ENCODE results near the gene EXTL1. TPM values are rescaled to one million over a fixed set of nuclear protein-coding genes. Genes with fewer than 3 reads are reported as not detected.

The EXTL1 gene
- total and polyA plus RNA-seq, 2 donors: 0.09 to 0.14 TPM

DNA sequence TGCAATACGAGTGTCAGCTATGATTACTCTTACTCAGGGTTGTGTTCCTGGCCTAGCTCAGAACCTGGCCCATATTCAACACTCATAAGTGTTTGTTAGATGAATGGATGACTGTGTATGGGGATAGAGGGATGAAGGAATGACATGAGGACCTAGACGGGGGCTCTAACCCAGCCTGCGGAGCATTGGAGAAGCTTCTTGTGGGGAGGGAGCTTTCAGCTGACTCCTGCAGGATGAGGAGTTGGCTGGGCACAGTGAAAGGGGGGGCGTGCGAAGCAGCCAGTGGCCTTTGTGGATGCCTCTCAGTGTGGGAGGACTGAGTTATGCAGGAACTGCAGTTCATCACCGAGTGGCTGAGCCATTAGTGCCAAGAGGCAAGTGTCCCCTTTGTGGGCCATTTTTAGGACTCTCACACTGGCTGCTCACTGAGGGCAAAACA lies 1.2 kb upstream of the EXTL1 start:
- H3K4me3 ChIP-seq (ENCODE audit: low read length in 2 of 2): no peak overlapping the region
- no peak for DNase-seq (ENCODE audit: low read depth in 6 of 9, low spot score in 9 of 9)
- H3K9me3 ChIP-seq (ENCODE audit: control insufficient read depth in 2 of 2, insufficient read depth in 1 of 2, low read length in 1 of 2): no peaks in the 10 kb centered on the region
- H3K36me3 ChIP-seq (ENCODE audit: control insufficient read depth in 2 of 2, insufficient read depth in 2 of 2, low read length in 1 of 2): no peaks in the 10 kb centered on the region
- no peak overlapping the region for H3K27ac ChIP-seq (ENCODE audit: low read depth in 1 of 2, low read length in 1 of 2)
- H3K4me1 ChIP-seq (ENCODE audit: control insufficient read depth in 2 of 2, insufficient read depth in 2 of 2, low read length in 2 of 2): peaks cover 23 to 77% of the 10 kb centered on the region in 2 donors
- H3K27me3 ChIP-seq (ENCODE audit: control insufficient read depth in 2 of 2, insufficient read depth in 1 of 2, low read length in 1 of 2): no peaks in the 10 kb centered on the region
- 96% methylated on average over 6 of the region's 6 CpGs for WGBS

DNA sequence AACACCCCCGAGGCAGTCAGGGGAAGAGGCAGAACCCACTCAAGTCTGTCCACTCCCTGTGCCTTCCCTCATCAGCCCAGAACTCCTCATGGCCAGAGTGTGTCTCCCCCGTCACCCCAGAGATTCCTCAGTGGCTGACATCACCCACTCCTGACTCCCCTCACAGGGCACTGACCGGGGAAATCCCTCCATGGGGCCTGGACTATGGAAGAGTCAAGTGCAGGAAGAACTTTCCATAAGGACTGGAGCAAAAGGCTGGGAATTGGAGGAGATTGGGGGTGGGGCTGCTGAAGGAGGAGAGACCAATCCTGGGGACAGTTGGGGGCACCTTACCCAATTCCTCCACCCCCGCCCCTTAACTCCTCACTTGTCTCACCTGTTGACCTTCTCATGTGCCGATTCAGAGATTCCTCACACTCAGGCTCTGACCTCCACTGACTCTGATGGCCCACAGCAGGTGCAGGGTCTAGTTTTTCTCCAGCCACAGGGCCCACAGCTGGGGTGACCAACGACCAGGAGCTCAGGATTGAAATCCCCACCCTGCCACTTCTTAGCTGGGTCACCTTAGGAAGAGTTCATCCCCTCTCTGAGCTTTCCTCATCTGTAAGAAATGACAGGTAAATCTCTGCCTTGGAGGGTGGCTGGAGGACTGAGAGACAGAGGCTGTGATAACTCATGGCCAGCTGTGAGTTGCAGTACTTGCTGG lies 481 bp upstream of the EXTL1 start:
- Histone ChIP-seq H3K4me3 (ENCODE audit: low read length in 2 of 2) (no peak overlapping the region), H3K27ac (ENCODE audit: low read depth in 1 of 2, low read length in 1 of 2) (no peak overlapping the region), H3K36me3 (ENCODE audit: control insufficient read depth in 2 of 2, insufficient read depth in 2 of 2, low read length in 1 of 2) (no peaks in the 10 kb centered on the region), H3K27me3 (ENCODE audit: control insufficient read depth in 2 of 2, insufficient read depth in 1 of 2, low read length in 1 of 2) (no peaks in the 10 kb centered on the region), H3K9me3 (ENCODE audit: control insufficient read depth in 2 of 2, insufficient read depth in 1 of 2, low read length in 1 of 2) (no peaks in the 10 kb centered on the region), H3K4me1 (ENCODE audit: control insufficient read depth in 2 of 2, insufficient read depth in 2 of 2, low read length in 2 of 2) (peaks cover 23 to 69% of the 10 kb centered on the region in 2 donors)
- WGBS: 96% methylated on average over 6 of the region's 6 CpGs
- DNase-seq (ENCODE audit: low read depth in 6 of 9, low spot score in 9 of 9): no peak

DNA sequence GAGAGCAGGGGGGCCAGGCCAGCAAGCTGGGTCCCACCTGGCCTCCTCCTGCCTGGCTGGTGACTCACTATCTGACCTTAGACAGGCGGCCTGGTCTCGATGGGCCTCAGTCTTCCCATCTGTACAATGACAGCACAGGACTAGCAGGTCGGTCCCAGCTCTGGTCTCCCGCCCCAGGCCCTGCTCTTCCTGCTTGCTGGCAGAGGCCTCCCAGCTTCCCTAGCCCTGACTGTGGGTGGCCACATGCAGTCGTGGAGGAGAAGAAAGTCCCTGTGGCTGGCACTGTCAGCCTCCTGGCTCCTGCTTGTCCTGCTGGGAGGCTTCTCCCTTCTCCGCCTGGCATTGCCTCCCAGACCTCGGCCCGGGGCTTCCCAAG lies 817 bp downstream of the EXTL1 start:
- WGBS: 91% methylated on average over 8 of the region's 8 CpGs
- Histone ChIP-seq H3K9me3 (ENCODE audit: control insufficient read depth in 2 of 2, insufficient read depth in 1 of 2, low read length in 1 of 2) (no peaks in the 10 kb centered on the region), H3K27ac (ENCODE audit: low read depth in 1 of 2, low read length in 1 of 2) (no peak overlapping the region), H3K4me3 (ENCODE audit: low read length in 2 of 2) (no peak overlapping the region), H3K36me3 (ENCODE audit: control insufficient read depth in 2 of 2, insufficient read depth in 2 of 2, low read length in 1 of 2) (no peaks in the 10 kb centered on the region), H3K4me1 (ENCODE audit: control insufficient read depth in 2 of 2, insufficient read depth in 2 of 2, low read length in 2 of 2) (peaks cover 11 to 63% of the 10 kb centered on the region in 2 donors), H3K27me3 (ENCODE audit: control insufficient read depth in 2 of 2, insufficient read depth in 1 of 2, low read length in 1 of 2) (no peaks in the 10 kb centered on the region)
- no peak for DNase-seq (ENCODE audit: low read depth in 6 of 9, low spot score in 9 of 9)

DNA sequence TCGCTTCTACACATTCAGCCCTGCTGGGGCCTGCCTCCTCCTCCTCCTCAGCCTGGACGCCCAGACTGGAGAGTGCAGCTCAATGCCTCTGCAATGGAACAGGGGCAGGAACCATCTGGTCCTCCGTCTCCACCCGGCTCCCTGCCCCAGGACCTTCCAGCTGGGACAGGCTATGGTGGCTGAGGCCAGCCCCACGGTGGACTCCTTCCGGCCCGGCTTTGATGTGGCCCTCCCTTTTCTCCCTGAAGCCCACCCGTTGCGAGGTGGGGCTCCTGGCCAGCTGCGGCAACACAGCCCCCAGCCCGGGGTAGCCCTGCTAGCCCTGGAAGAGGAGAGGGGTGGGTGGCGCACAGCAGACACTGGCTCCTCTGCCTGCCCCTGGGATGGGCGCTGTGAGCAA lies 1.4 kb downstream of the EXTL1 start:
- H3K9me3 ChIP-seq (ENCODE audit: control insufficient read depth in 2 of 2, insufficient read depth in 1 of 2, low read length in 1 of 2): no peaks in the 10 kb centered on the region
- 97% methylated on average over 13 of the region's 13 CpGs for WGBS
- no peak overlapping the region for H3K4me3 ChIP-seq (ENCODE audit: low read length in 2 of 2)
- no peak overlapping the region for H3K27ac ChIP-seq (ENCODE audit: low read depth in 1 of 2, low read length in 1 of 2)
- H3K36me3 ChIP-seq (ENCODE audit: control insufficient read depth in 2 of 2, insufficient read depth in 2 of 2, low read length in 1 of 2): no peaks in the 10 kb centered on the region
- peaks cover 5 to 63% of the 10 kb centered on the region in 2 donors for H3K4me1 ChIP-seq (ENCODE audit: control insufficient read depth in 2 of 2, insufficient read depth in 2 of 2, low read length in 2 of 2)
- no peak for DNase-seq (ENCODE audit: low read depth in 6 of 9, low spot score in 9 of 9)
- H3K27me3 ChIP-seq (ENCODE audit: control insufficient read depth in 2 of 2, insufficient read depth in 1 of 2, low read length in 1 of 2): no peaks in the 10 kb centered on the region

DNA sequence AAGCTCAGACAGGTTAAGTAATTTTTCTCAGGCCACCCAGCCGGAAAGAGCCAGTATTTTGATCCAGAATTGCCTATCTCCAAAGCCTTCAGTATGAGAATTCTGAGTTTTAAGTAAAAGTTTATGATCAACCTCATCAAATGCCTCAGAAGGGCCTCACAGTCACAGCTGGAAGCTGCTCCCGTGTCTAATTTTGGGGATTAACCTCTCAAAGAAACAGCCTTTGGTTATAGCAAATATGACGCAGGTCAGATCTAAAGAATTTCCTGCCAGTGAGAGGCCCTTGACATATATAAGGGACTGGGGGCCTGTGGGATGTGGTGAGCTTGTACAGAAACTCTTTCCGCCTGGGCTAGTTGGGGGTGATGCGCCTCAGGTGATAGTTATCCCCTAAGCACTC lies 2.3 kb downstream of the EXTL1 start:
- H3K9me3 ChIP-seq (ENCODE audit: control insufficient read depth in 2 of 2, insufficient read depth in 1 of 2, low read length in 1 of 2): no peaks in the 10 kb centered on the region
- H3K27me3 ChIP-seq (ENCODE audit: control insufficient read depth in 2 of 2, insufficient read depth in 1 of 2, low read length in 1 of 2): no peaks in the 10 kb centered on the region
- 95% methylated on average over 5 of the region's 5 CpGs for WGBS
- H3K4me1 ChIP-seq (ENCODE audit: control insufficient read depth in 2 of 2, insufficient read depth in 2 of 2, low read length in 2 of 2): peaks cover 4 to 60% of the 10 kb centered on the region in 2 donors
- no peak overlapping the region for H3K27ac ChIP-seq (ENCODE audit: low read depth in 1 of 2, low read length in 1 of 2)
- no peak for DNase-seq (ENCODE audit: low read depth in 6 of 9, low spot score in 9 of 9)
- H3K4me3 ChIP-seq (ENCODE audit: low read length in 2 of 2): no peak overlapping the region
- H3K36me3 ChIP-seq (ENCODE audit: control insufficient read depth in 2 of 2, insufficient read depth in 2 of 2, low read length in 1 of 2): no peaks in the 10 kb centered on the region

DNA sequence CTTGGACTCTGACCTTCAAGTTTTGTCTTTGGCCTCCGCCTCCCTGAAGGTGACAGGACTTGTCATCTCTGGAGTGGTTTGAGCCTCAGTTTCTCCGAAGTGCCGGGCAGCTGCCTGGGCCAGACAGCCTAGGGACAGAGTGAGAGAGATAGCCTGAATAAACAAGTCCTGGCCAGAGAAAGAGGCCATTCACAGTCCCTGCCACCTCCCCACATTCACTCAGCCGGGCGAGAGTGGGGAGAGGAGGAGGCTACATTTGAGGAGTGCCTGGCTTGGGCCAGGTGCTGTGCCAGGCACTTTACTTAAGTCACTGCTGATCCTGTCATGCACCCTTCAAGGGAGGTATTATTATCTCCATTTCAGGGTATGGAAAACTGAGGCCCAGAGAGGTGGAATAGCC lies 3.5 kb downstream of the EXTL1 start:
- H3K27ac ChIP-seq (ENCODE audit: low read depth in 1 of 2, low read length in 1 of 2): no peak overlapping the region
- 98% methylated on average over 5 of the region's 5 CpGs for WGBS
- DNase-seq (ENCODE audit: low read depth in 6 of 9, low spot score in 9 of 9): no peak
- H3K36me3 ChIP-seq (ENCODE audit: control insufficient read depth in 2 of 2, insufficient read depth in 2 of 2, low read length in 1 of 2): no peaks in the 10 kb centered on the region
- no peak overlapping the region for H3K4me3 ChIP-seq (ENCODE audit: low read length in 2 of 2)
- no peaks in the 10 kb centered on the region for H3K9me3 ChIP-seq (ENCODE audit: control insufficient read depth in 2 of 2, insufficient read depth in 1 of 2, low read length in 1 of 2)
- no peaks in the 10 kb centered on the region for H3K27me3 ChIP-seq (ENCODE audit: control insufficient read depth in 2 of 2, insufficient read depth in 1 of 2, low read length in 1 of 2)
- peaks cover under 1 to 53% of the 10 kb centered on the region in 2 donors for H3K4me1 ChIP-seq (ENCODE audit: control insufficient read depth in 2 of 2, insufficient read depth in 2 of 2, low read length in 2 of 2)

DNA sequence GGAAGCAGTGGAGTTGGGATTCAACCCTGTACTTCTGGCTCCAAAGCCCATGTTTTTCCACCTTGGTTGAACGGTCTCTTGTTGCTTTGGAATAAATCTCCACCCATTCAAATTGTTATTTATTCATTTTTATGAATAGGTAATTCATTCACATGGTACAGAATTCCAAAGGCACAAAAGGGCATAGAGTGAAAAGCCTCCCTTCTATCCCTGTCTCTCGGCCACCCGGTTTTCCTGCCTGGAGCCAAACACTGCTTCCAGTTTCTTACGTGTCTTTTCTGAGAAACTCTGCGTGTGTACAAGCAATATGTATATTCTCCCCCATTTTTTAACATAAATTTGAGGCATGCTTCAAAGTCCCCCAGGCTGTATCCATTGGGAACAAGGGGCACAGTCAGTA lies 3.9 kb downstream of the EXTL1 start:
- Histone ChIP-seq H3K27me3 (ENCODE audit: control insufficient read depth in 2 of 2, insufficient read depth in 1 of 2, low read length in 1 of 2) (no peaks in the 10 kb centered on the region), H3K4me1 (ENCODE audit: control insufficient read depth in 2 of 2, insufficient read depth in 2 of 2, low read length in 2 of 2) (peaks cover 0 to 48% of the 10 kb centered on the region in 2 donors), H3K36me3 (ENCODE audit: control insufficient read depth in 2 of 2, insufficient read depth in 2 of 2, low read length in 1 of 2) (no peaks in the 10 kb centered on the region), H3K4me3 (ENCODE audit: low read length in 2 of 2) (no peak overlapping the region), H3K9me3 (ENCODE audit: control insufficient read depth in 2 of 2, insufficient read depth in 1 of 2, low read length in 1 of 2) (no peaks in the 10 kb centered on the region), H3K27ac (ENCODE audit: low read depth in 1 of 2, low read length in 1 of 2) (no peak overlapping the region)
- WGBS: 95% methylated on average over 5 of the region's 5 CpGs
- DNase-seq (ENCODE audit: low read depth in 6 of 9, low spot score in 9 of 9): no peak

DNA sequence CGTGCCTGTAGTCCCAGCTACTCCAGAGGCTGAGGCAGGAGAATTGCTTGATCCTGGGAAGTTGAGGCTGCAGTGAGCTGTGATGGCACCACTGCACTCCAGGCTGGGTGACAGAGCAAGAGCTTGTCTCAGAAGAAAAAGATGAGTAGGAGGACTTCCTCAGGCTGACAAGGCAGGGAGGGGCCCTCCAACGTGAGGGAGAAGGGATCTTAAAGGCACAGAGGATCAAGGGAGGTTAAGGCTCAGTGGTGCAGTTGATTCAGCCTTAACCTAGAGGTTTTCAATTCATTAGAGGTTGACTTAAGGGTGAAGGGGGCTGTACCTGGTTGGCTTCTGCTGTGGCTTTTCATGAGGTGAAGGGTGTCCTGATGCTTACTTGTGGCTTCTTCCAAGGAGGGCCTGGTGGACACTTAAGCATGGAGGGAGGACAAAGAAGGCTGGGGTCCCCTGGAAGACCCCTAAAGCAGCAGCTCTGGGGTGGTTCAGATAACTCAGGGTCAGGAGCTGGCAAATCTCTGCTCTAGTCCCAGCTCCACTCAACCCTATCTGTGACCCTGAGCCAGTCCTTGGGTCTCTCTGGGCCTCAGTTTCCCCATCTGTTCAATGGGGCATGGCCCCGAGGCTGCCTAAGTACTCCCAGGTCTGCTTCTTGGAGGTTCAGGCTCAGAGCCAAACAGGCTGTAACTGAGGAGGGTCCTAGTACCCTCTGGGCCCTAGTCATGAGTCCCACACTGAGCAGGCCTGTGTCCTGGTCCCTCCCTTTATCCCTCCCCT lies 6.3 kb downstream of the EXTL1 start:
- peak in 2 of 9 donors; percentile 36 to 55 for DNase-seq (ENCODE audit: low read depth in 6 of 9, low spot score in 9 of 9)
- Histone ChIP-seq H3K4me1 (ENCODE audit: control insufficient read depth in 2 of 2, insufficient read depth in 2 of 2, low read length in 2 of 2) (peaks cover 0 to 29% of the 10 kb centered on the region in 2 donors), H3K9me3 (ENCODE audit: control insufficient read depth in 2 of 2, insufficient read depth in 1 of 2, low read length in 1 of 2) (no peaks in the 10 kb centered on the region), H3K36me3 (ENCODE audit: control insufficient read depth in 2 of 2, insufficient read depth in 2 of 2, low read length in 1 of 2) (no peaks in the 10 kb centered on the region), H3K4me3 (ENCODE audit: low read length in 2 of 2) (no peak overlapping the region), H3K27me3 (ENCODE audit: control insufficient read depth in 2 of 2, insufficient read depth in 1 of 2, low read length in 1 of 2) (peaks cover 0 to 2% of the 10 kb centered on the region in 2 donors), H3K27ac (ENCODE audit: low read depth in 1 of 2, low read length in 1 of 2) (no peak overlapping the region)
- 53% methylated on average over 3 of the region's 3 CpGs for WGBS

DNA sequence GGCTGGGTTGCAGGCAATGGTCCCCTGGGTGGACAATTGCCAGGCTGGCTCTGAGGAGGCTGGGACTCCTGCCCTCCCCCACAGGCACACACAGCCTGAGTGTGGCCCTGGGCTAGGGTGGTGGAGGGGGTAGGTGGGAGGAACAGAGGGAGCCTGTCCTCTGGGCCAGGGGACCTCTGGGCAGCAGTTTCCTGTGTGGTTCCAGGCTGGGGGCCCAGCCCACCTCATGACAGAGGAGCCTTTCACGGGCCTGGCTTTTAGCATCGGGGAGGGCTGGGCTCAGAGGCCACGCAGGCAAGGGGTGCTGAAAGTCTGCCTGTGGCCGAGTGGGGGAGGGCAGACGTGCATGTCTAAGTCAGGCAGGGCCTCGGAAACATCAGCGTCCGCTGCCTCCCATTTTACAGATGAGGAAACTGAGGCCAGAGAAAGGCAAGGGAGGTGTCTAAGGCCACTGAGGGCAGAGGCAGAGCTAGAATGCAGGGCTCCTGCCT lies 7.0 kb downstream of the EXTL1 start:
- H3K4me1 ChIP-seq (ENCODE audit: control insufficient read depth in 2 of 2, insufficient read depth in 2 of 2, low read length in 2 of 2): peaks cover 0 to 29% of the 10 kb centered on the region in 2 donors
- no peak overlapping the region for H3K4me3 ChIP-seq (ENCODE audit: low read length in 2 of 2)
- peaks cover 0 to 6% of the 10 kb centered on the region in 2 donors for H3K27me3 ChIP-seq (ENCODE audit: control insufficient read depth in 2 of 2, insufficient read depth in 1 of 2, low read length in 1 of 2)
- WGBS: 71% methylated on average over 8 of the region's 8 CpGs
- no peaks in the 10 kb centered on the region for H3K36me3 ChIP-seq (ENCODE audit: control insufficient read depth in 2 of 2, insufficient read depth in 2 of 2, low read length in 1 of 2)
- H3K9me3 ChIP-seq (ENCODE audit: control insufficient read depth in 2 of 2, insufficient read depth in 1 of 2, low read length in 1 of 2): no peaks in the 10 kb centered on the region
- no peak for DNase-seq (ENCODE audit: low read depth in 6 of 9, low spot score in 9 of 9)
- no peak overlapping the region for H3K27ac ChIP-seq (ENCODE audit: low read depth in 1 of 2, low read length in 1 of 2)

Measured in thymus (tissue), 11 donors.